WERI-Rb-1 (cell line): Measurements from ENCODE around the gene AJAP1.

ENCODE experiments used
- DNase-seq: peaks from one replicate; pipeline ENCODE4 v3.0.0-alpha.2; 2020
- H3K27ac ChIP-seq: fragments of 250-450 bp; sonication (Bioruptor Pico); 2 replicates; pipeline ENCODE4 v1.5.1; 2020; ENCODE audit warnings: mild to moderate bottlenecking, moderate library complexity
- H3K27me3 ChIP-seq: fragments of 250-450 bp; sonication (Bioruptor Pico); 2 replicates; pipeline ENCODE4 v1.5.1; 2021; ENCODE audit warnings: mild to moderate bottlenecking, low read depth, moderate library complexity; ENCODE audit not compliant: insufficient read depth, severe bottlenecking
- H3K36me3 ChIP-seq: fragments of 250-450 bp; sonication (Bioruptor Pico); 2 replicates; pipeline ENCODE4 v1.5.1; 2020; ENCODE audit warnings: mild to moderate bottlenecking, moderate library complexity
- H3K4me3 ChIP-seq: 2 replicates; pipeline ENCODE4 v1.5.1; 2011; ENCODE audit warnings: low read depth, mild to moderate bottlenecking, control low read depth, low read length
- H3K9me3 ChIP-seq: fragments of 250-450 bp; sonication (Bioruptor Pico); 2 replicates; pipeline ENCODE4 v1.5.1; 2021; ENCODE audit warnings: mild to moderate bottlenecking, moderate library complexity; ENCODE audit not compliant: severe bottlenecking
- TF ChIP-seq, protein P1 (sequence below): IDR thresholded peaks from 2 replicates; pipeline ENCODE4 v1.5.1; 2011; ENCODE audit warnings: low read depth, mild to moderate bottlenecking, control low read depth, inconsistent platforms, low read length

AJAP1 gene

DNA sequence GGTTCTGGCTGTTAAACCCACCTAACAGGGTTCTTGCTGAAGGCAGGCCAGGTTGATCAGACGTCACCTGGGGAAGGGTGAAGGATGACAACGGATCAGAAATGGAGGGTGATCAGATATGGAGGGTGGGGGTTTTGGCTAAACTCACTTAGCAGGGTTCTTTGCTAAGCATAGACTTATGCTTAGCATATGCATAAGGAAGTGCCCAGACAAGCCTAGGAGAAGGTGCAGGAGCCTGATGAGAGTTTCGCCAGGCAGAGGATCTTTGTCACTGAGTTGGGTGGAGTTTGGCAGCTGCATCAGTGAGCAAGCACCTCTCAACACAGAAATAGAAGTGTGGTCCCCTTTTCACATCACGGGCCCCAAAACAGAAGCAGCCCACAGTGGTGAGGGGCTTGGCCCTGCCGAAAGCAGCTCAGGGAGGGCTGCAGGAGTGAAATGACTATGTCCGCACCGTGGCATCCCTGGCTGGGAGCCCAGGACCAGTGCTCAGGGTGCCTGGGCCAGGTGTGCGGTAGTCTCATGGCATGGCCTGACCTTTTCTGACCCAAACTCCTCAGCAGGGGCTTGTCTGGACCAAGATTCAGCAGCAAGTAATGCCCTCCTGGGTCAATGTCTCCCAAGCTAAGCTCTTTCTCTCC, 101.6 kb downstream of the AJAP1 start:
- TF ChIP-seq, protein P1, sequence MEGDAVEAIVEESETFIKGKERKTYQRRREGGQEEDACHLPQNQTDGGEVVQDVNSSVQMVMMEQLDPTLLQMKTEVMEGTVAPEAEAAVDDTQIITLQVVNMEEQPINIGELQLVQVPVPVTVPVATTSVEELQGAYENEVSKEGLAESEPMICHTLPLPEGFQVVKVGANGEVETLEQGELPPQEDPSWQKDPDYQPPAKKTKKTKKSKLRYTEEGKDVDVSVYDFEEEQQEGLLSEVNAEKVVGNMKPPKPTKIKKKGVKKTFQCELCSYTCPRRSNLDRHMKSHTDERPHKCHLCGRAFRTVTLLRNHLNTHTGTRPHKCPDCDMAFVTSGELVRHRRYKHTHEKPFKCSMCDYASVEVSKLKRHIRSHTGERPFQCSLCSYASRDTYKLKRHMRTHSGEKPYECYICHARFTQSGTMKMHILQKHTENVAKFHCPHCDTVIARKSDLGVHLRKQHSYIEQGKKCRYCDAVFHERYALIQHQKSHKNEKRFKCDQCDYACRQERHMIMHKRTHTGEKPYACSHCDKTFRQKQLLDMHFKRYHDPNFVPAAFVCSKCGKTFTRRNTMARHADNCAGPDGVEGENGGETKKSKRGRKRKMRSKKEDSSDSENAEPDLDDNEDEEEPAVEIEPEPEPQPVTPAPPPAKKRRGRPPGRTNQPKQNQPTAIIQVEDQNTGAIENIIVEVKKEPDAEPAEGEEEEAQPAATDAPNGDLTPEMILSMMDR: no peak
- Histone ChIP-seq H3K27me3 (peaks cover 8% of the 10 kb centered on the region), H3K27ac (no peak overlapping the region), H3K4me3 (no peak overlapping the region), H3K36me3 (no peaks in the 10 kb centered on the region), H3K9me3 (peaks cover 8% of the 10 kb centered on the region)
- no peak for DNase-seq

DNA sequence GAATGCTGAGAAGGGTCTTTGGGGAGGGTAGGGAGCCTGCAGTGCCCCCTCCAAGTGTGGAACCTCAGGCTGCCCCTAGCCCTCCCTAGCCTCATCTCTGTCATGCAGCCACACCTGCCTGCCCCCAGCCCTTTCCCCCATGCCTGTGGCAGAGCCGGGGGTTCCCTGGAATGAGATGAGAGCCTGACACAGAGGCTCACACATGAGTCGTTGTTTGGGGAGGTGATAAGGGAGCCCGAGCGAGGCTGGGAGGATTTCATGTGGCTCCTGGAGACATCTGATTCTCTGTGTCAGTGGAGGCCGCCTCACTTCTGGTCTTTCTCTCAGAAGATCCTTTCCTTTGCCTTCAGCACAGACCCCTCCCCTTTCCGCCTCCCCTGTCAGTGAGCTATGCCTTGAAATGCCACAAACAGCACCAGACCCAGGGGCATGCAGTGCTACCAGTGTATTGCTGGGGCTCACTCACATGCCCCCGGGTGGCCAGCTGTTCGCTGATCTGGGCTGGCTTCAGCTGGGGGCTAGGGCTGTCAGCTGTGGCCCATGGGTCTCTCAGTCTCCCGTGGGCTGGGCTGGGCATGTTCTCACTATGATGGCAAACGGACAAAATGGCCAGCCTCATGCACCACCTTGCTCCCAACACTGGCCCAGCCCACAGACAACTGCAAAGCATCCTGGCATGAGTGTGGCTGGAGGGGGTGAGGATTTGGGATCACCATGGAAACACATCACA, 102.6 kb downstream of the AJAP1 start:
- H3K27me3 ChIP-seq: peaks cover 5% of the 10 kb centered on the region
- TF ChIP-seq, protein P1: no peak
- no peak overlapping the region for H3K4me3 ChIP-seq
- DNase-seq: no peak
- H3K27ac ChIP-seq: no peak overlapping the region
- peaks cover 8% of the 10 kb centered on the region for H3K9me3 ChIP-seq
- no peaks in the 10 kb centered on the region for H3K36me3 ChIP-seq

GRCh38 chr1:4759671-4760070, 105.3 kb downstream of the AJAP1 start:
- H3K9me3 ChIP-seq: no peaks in the 10 kb centered on the region
- H3K36me3 ChIP-seq: no peaks in the 10 kb centered on the region
- no peak overlapping the region for H3K27ac ChIP-seq
- no peak for DNase-seq
- TF ChIP-seq, protein P1: no peak
- no peak overlapping the region for H3K4me3 ChIP-seq
- H3K27me3 ChIP-seq: peaks cover 14% of the 10 kb centered on the region

GRCh38 chr1:4760088-4760487, 105.7 kb downstream of the AJAP1 start:
- Histone ChIP-seq H3K27ac (no peak overlapping the region), H3K4me3 (no peak overlapping the region)
- TF ChIP-seq, protein P1: no peak

DNA sequence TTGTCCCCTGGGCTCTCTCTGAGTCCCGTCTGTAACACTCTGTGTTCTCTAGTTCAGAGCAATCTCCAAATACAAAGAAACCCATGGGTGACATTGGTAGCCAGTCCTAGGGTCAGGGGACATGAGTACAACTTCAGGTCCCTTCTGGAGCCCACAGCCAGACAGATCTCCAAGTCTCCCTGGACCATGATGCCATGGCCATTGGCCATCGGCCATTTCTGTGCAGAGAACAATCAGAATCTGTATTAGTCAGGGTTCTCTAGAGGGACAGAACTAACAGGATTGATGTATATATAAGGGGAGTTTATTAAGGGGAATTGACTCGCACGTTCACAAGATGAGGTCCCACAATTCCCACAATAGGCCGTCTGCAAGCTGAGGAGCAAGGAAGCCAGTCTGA, 106.9 kb downstream of the AJAP1 start:
- Histone ChIP-seq H3K36me3 (no peaks in the 10 kb centered on the region), H3K27ac (no peak overlapping the region), H3K4me3 (no peak overlapping the region), H3K9me3 (no peaks in the 10 kb centered on the region), H3K27me3 (peaks cover 27% of the 10 kb centered on the region)
- DNase-seq: no peak
- TF ChIP-seq, protein P1: no peak

More at GRCh38 chr1:4760088-4760487, 105.7 kb downstream of the AJAP1 start:
- Histone ChIP-seq H3K27me3 (peaks cover 18% of the 10 kb centered on the region), H3K36me3 (no peaks in the 10 kb centered on the region), H3K9me3 (no peaks in the 10 kb centered on the region)
- DNase-seq: no peak

- Histone ChIP-seq H3K27ac (no peak overlapping the region), H3K36me3 (no peaks in the 10 kb centered on the region), H3K9me3 (no peaks in the 10 kb centered on the region), H3K27me3 (peaks cover 32% of the 10 kb centered on the region), H3K4me3 (no peak overlapping the region)
- DNase-seq: no peak
- TF ChIP-seq, protein P1: no peak
These were observed 107.7 kb downstream of the AJAP1 start for GRCh38 chr1:4762146-4762545.
